Activated gamma-delta T cell treated with Interleukin-2 at 50 U/mL for 16 hours (primary cell): ENCODE data around the gene PCSK5.
A peak's percentile ranks its signal among the peaks of the same experiment; 100 is the strongest.
"Not testable (repeated sequence)": the region's sequence is repeated elsewhere in the genome, so short reads cannot be mapped to it uniquely, and the experiment has no call there.

Source experiments
- DNase-seq: peaks from one replicate; pipeline ENCODE4 v3.0.0-alpha.2; 2020

PCSK5 gene

DNA sequence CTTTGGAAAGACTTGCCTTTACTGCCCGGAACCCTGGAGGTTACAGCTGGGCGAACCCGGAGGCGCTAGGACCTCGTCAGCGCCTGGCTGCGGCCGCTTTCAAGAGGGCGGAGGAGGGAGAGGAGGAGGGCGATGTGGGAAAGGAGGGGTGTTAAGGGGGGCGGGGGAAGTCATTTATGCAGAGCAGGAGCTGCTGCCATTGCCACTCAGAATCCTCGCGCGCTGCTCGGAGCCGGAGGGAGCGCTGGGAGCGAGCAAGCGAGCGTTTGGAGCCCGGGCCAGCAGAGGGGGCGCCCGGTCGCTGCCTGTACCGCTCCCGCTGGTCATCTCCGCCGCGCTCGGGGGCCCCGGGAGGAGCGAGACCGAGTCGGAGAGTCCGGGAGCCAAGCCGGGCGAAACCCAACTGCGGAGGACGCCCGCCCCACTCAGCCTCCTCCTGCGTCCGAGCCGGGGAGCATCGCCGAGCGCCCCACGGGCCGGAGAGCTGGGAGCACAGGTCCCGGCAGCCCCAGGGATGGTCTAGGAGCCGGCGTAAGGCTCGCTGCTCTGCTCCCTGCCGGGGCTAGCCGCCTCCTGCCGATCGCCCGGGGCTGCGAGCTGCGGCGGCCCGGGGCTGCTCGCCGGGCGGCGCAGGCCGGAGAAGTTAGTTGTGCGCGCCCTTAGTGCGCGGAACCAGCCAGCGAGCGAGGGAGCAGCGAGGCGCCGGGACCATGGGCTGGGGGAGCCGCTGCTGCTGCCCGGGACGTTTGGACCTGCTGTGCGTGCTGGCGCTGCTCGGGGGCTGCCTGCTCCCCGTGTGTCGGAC lies at the start of gene PCSK5:
Gene PCSK5, plus strand, starts transcription at position 202 of the 805 bp plus-strand sequence. Its CDS starts 509 bp downstream, at position 711.
- peak; percentile 71 for DNase-seq

DNA sequence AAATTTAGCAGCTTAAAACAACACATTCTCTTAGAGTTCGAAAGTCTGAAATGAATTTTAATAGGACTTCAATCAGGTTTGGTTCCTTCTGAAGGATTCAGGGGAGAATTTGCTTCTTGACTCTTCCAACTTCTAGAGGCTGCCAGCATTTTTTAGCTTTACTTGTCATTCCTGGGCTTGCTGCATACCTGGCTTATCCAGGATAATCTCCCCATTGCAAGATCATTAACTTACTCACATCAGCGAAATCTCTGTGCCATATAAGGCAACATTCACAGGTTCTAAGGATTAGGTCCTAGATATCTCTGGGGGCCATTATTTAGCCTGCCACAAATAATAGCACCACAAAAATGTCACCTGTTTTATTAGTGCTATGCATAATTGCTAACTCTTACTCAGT lies 46.2 kb upstream of the PCSK5 start:
- no peak for DNase-seq

DNA sequence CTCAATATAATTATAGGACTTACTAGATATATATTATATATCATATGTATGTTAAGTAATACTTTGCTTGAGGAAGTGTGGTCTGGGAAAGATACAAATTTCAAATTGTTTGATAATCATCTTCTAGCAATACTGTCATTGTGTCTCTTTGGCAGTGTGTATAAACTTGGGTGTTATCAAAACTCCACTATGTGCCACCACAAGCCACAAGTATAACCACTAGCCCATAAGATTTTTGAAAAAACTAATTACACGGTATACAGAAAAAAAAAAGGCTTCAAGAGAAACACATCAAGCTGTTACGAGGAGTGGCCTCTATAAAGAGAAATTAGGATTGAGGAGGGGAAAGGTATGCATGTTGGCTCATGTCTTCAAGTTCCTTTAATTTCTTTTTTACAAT lies 44.7 kb upstream of the PCSK5 start:
- no peak for DNase-seq

DNA sequence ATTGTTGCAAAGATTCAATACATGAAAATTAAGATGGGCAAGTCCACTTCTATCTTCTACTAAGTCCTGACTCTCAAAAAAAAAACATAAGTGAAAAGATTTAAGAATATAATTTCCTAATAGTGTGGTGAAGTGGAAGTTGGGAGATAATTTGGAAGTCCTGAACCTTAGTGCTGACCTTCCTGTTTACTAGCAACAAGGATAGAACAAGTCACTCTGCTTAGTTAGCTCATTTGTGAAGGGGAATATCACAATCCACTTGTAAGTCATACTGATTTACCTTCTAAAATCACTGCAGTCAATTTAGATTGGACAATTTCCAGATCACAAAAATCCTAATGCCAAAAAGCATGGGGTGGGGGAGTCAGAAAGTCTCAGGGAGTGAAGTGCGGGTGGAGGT lies 43.4 kb upstream of the PCSK5 start:
- no peak for DNase-seq

DNA sequence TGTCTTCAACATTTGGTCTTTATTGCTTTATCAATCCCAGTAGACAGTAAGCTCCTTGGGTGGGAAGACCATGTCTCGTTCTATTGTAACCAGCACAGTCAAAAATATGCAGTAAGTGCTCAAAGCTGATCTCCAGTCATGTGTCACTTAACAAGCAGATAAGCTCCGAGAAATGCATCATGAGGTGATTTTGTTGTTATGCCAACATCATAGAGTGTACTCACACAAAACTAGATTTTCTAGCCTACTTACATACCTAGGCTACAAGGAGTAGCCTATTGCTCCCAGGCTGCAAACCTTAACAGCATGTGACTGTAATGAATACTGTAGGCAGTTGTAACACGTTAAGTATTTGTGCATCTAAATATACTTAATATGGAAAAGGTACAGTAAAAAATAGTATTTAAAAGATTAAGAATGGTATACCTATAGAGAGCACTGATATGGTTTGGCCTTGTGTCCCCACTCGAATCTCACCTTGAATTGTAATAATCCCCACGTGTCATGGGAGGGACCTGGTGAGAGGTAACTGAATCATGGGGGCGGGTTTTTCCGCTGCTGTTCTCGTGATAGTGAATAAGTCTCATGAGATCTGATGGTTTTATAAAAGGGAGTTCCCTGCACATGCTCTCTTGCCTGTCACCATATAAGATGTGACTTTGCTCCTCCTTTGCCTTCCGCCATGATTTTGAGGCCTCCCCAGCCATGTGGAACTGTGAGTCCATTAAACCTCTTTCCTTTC lies 39.8 kb upstream of the PCSK5 start:
- DNase-seq = no peak

DNA sequence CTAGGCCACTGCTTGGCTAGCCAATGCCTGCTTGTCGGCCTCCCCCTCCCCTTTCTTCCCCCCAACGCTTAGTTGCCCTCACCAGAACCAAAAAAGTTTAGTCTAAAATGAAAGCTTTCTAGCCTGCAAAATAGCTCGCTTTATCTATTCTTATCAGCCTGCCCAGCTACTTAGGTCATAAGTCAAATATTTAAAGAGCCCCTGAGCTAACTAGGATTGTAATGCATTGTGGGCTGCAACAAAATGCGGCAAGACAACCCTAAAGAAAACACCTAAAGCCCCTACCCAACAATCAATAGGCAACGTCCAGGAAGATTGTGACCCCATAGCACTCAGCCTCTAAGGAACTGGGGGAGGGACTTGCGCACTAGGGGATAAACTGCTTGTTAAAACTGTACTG lies 38.6 kb upstream of the PCSK5 start:
- DNase-seq = no peak

DNA sequence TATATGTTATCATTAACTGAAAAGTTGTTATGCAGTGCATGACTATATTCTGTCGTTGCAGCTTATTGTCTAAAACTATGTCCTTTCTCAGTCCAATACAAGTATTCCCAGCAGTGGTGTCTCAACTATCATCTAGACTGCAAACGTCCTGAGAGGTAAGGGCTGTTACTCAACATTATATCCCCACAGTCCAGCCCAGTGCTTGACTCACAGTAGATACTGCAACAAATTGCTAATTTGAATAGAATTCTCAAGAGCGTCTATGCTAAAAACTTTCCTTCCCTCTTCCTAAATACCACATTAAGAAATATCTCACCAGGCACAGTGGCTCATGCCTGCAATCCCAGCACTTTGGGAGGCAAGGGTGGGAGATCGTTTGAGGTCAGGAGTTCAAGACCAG lies 37.7 kb upstream of the PCSK5 start:
- DNase-seq = no peak

DNA sequence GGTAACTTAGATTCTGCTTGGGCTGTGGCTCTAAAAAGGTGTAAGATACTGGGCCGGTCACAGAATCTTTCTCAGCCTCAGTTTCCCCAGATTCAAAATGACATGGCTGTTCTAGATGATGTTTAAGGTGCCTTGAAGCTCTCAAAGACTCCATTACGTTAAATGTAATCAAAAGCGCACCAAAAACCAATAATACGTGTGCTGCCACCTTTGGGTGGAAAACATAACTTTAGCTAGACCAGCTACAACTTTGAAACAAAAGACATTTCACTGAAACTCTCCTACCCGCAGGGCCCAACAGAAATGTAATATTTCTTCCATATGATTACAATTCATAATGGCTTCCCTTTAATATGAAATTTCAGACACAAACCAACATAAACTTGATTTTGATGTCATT lies 35.0 kb upstream of the PCSK5 start:
- DNase-seq = no peak

DNA sequence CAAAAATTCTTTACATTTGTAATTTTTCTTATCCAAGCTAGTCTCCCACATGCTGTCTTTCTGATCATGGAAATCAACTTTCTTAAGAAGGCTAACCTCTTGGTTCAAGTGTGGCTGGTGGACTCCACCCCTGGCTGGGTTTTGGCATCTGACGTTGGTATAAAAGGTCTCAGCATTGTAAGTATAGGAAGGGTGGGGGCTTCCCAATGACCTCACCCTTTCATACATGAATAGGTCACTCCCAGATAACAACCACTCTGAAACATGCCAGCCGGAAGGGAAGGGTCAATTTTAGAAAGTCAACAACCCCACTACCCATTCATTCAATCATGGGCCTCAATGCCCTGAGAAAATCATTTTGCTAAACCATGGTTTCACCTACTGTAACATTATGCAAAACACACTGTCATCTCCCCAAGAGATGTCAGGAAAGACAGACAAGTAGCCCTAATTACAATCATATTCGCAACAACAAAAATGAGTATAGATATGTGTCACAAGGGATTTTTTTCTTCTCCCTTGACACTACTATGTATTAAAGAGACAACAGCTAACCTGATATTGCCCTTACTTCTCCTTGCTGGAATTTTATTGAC lies 31.9 kb upstream of the PCSK5 start:
- DNase-seq = no peak

DNA sequence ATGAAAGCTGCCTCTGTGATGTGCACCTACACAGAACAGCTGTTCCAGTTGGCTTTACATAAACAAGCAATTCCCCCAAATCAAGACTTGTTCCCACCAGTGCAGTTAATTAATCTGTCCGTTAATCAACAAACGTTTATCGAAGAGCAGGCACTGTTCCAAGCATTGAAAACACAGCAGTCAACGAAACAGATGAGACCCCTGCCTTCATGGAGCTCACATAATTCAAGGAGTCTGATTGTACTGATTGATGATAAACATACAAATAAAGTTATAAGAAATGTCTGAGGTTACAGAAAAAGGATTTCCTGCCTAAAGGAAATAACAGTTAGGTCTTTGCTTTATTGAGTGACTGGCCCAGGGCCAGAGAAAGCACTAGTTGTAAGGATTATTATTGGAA lies 26.2 kb upstream of the PCSK5 start:
- no peak for DNase-seq

DNA sequence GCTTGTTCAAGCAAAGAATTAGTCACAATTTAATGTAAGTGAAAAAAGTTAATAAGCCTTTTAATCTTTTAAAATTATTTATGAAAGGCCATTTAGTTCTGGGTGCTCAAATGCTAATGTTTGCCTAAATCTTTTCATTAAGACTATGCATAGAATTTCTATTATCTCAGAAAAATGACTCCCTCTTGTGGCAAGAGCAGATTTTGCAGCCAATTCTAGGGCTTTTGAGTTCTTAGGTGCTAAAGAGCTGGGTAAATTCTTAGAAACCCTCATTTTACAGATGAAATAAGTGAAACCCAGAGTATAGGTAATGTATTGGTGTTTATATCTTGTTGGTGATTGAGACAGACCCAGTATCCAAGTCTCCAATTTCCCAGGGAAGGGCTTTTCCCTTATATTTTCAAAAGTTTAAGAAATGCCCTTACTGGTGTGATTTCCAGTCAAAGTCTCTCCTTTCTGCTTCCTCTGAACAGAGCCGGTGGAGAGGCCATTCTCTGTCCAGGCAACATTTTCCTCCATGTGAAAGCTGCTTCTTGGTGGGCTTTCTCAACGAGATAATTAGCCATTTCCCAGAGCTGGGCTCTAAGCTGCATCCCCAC lies 24.1 kb upstream of the PCSK5 start:
- peak; percentile 29 for DNase-seq

DNA sequence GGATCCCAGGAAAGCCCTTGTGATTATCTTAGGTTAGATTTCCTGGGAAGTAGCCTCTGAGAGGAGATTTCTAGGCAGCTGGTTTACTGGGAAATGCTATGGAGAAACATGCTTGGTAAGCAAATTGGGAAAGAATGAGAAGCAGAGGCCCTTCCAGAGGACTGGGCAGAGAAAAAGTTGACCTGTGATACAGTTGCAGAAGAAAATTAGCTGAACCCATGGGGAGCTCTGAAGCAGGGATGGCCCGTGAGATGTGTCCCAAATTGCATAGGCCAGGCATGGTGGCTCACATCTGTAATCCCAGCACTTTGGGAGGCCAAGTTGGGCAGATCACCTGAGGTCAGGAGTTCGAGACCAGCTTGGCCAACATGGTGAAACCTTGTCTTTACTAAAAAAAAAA lies 21.9 kb upstream of the PCSK5 start:
- not testable (repeated sequence) for DNase-seq

DNA sequence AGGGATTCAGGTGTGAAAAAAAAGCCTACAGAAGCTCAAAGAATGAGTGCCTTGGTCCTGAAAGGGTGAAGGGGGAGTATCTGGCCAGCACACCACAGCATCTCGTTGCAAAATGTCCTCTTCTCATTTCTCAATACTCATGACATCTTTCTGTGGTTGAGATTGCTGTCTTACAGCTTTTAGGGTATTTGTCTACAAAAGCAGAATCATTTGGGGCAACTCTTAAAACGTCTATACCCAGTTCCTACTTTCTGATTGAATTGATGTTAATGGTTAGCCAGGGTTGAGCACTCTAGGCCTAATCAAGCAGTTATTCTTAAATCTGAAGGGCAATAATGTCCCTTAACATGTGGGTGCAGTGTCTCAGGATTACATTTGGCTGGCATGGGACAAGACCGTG lies 21.2 kb upstream of the PCSK5 start:
- DNase-seq = no peak

DNA sequence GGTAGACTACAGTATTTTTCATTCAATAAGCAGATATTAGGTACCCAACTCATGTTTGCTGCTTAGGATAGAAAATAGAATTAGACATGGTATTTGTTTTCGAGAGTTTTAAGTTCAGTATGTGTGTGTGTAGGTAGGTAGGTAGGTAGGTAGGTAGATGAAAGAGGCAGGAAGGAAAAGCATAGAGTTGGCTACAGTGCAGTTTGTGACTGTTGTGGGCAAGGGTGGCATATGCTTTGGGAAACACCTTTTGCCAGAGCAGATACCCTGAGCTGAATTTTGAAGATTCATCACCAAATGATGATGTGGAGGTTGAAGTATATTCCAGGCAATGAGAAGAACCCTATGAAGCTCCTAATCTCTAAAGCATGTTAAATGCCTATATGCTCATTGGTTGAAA lies 20.0 kb upstream of the PCSK5 start:
- no peak for DNase-seq

DNA sequence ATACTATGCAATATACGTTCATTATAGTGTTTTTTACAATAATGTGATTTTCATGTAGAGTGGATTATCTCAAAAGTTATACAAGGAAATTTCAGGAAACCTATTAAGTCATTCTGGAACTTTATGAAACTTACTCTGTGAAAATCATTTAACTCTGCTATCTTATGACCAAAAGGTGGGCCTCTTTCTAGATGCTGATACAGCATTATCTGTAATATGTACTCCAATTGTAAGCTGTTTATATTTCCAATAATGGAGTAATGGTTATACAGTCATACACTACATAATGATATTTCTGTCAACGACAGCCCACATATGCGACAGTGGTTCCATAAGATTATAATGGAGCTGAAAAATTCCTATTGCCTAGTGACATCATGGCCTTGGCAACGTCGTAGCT lies 18.8 kb upstream of the PCSK5 start:
- no peak for DNase-seq

DNA sequence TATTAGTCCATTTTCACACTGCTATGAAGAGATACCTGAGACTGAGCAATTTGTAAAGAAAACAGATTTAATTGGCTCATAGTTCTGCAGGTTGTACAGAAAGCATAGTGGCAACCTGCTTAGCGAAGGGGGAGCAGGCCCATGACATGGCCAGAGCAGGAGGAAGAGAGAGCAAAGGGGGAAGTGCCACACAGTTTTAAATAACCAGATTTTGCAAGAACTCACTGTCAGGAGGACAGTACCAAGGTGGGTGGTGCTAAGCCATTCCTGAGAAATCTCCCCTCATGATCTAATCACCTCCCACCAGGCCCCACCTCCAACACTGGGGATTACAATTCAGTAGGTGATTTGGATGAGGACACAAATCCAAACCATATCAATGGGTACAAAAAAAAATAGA lies 16.8 kb upstream of the PCSK5 start:
- no peak for DNase-seq

DNA sequence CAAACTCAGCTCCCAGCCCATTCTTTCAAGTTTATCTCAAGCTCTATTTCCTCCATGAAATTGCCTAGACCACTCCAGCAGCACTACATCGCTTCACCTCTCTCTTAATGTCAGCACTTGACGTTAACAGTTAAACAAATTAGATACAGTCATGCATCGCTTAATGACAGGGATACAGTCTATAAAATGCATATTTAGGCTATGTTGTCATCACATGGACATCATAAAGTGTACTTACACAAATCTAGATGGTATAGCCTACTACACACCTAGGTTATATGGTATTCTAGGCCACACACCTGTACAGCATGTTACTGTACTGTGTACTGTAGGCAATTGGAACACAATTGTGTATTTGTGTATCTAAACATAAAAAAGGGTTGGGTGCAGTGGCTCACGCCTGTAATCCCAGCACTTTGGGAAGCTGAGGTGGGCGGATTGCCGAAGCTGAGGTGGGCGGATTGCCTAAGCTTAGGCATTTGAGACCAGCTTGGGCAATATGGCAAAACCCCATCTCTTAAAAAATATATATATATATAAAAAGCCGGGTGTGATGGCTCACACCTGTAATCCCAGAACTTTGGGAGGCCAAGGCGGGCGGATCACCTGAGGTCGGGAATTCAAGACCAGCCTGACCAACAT lies 13.4 kb upstream of the PCSK5 start:
- DNase-seq = no peak

DNA sequence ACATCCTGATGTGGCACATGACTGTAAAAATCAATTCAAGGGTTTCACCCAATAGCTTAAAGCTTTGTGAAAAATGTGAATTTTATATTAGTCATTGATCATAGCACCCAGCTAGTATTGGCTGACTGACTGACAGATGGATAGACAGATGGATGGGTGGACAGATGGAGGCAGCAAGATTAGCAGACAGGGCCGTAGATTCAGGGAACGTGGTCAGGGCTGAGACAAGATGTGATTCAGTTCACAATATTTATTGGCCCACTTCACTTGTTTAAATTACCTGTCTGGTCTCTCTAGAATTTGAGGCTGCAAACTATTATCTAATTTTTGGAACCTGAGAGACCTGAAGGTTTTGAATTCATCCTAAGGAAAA lies 12.0 kb upstream of the PCSK5 start:
- no peak for DNase-seq

DNA sequence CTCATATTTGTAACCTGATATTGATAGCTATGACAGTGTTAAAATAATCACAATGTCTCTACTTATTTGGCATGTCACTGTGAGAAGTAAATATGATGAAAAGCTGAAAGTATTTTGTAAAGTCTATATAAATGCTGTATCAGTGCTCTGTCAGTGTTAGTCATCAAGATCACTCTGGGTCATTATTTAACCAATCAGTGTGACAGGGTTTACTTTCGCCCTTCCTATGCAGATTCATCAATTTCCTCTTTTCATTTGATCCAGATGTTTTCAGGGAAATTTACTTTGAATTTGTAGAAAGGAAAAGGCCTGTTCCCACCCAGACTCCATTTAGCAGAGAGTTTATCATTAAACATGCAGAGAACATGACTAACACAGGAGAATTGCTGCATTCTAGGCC lies 9.9 kb upstream of the PCSK5 start:
- DNase-seq = no peak

DNA sequence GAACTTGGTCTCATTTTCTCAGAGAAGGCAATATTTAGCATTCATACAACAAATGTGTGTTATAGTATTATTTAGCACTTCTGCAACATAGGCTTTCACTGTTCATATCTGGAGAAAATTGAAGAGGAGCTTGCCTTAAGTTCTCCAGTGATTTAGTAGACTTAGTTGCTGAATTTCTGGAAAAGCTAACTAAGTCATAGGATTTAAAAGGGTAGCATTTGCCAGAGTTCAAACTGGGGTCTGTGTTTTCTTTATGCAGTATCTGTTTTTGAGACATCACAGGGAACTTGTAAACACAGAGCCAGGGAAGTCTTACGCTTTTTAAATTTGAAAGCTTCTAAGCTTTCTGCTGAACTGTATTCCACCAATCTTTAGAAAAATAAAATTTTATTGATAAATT lies 8.7 kb upstream of the PCSK5 start:
- DNase-seq = no peak

DNA sequence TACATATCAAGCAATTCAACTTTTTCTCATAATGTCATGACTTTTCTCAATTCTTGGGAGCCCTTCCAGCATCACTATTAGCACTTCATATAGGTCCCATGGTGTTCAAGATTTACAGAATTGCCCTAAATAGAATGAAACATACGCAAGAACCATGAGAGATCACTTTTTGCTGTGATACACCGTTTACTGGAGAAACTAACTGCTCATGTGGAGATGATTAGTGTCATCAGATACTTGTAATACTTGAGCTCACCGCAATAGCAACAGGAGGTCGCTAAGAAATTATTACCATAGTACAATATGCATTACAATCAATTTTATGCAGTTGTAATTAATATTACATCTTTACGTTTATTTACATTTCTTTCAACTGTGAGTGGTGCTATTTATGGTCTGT lies 4.8 kb upstream of the PCSK5 start:
- no peak for DNase-seq

DNA sequence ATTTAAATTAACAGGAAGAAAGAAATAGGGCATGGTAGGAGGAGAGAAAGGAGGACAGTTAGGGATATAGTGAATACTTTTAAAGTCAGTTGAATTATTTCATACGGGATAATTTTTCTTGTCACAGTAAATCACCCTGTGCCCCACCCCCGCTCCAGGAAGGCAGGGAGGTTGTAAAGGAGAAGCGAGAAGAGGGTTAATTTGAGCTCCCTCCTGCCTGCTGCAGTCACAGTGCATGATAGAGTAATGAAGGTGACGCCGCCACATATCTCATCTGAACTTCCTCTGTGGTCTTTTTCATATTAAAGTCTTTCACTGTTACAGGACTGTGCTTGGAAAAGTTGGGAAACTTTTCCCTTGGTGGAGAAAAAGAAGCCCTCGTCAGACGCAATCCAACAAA lies 896 bp upstream of the PCSK5 start:
- no peak for DNase-seq

DNA sequence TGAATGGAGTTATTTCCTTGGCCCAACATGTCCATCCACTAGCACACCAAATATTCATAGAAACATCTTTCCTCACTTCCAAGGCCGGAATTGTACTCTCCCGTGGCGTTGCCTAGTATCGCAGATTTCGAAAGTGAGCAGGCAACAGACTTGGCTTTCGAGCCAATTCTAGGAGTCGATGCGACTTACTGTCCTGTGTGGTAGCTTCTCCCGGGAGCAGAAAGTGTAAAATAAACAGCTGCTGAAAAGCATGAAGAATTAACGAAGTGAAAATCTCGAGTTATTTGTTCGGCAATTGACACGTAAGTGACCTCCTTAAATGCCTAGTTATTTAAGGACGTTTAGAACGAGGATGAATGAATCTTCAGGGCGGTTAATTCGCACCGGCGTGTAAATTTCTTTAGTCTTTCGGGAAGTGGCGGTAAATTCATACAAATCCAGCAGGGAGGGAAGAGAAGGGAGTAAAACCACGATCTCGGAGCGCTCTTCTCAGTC lies 449 bp upstream of the PCSK5 start:
- no peak for DNase-seq
